Measurements from ENCODE around the gene MCF2L.
"Not testable (repeated sequence)": the region's sequence is repeated elsewhere in the genome, so short reads cannot be mapped to it uniquely, and the experiment has no call there.

Gene MCF2L

GRCh38 chr13:113095146-113096051 is 126.4 kb downstream of the MCF2L start:
- no peak for DNase-seq (ENCODE audit: low read depth)
- H3K4me3 ChIP-seq (ENCODE audit: control insufficient read depth, low read depth, low read length): no peak overlapping the region
- no peak for TF ChIP-seq CTCF (IDR thresholded peaks at IDR 0.05; ENCODE audit: control insufficient read depth, insufficient read depth, low read depth, low read length, missing control alignments)

GRCh38 chr13:113096052-113096744 is 127.2 kb downstream of the MCF2L start:
- H3K4me3 ChIP-seq (ENCODE audit: control insufficient read depth, low read depth, low read length): no peak overlapping the region
- DNase-seq (ENCODE audit: low read depth): no peak
- TF ChIP-seq CTCF (IDR thresholded peaks at IDR 0.05; ENCODE audit: control insufficient read depth, insufficient read depth, low read depth, low read length, missing control alignments): no peak

GRCh38 chr13:113096745-113097305 is 127.8 kb downstream of the MCF2L start:
- H3K4me3 ChIP-seq (ENCODE audit: control insufficient read depth, low read depth, low read length): no peak overlapping the region
- no peak for TF ChIP-seq CTCF (IDR thresholded peaks at IDR 0.05; ENCODE audit: control insufficient read depth, insufficient read depth, low read depth, low read length, missing control alignments)
- no peak for DNase-seq (ENCODE audit: low read depth)

- H3K4me3 ChIP-seq (ENCODE audit: control insufficient read depth, low read depth, low read length): no peak overlapping the region
- DNase-seq (ENCODE audit: low read depth): no peak
- TF ChIP-seq CTCF (IDR thresholded peaks at IDR 0.05; ENCODE audit: control insufficient read depth, insufficient read depth, low read depth, low read length, missing control alignments): no peak
Observed at GRCh38 chr13:113097651-113098050, 128.6 kb downstream of the MCF2L start.

GRCh38 chr13:113098162-113098732 is 129.2 kb downstream of the MCF2L start:
- no peak for TF ChIP-seq CTCF (IDR thresholded peaks at IDR 0.05; ENCODE audit: control insufficient read depth, insufficient read depth, low read depth, low read length, missing control alignments)
- DNase-seq (ENCODE audit: low read depth): no peak
- H3K4me3 ChIP-seq (ENCODE audit: control insufficient read depth, low read depth, low read length): no peak overlapping the region

GRCh38 chr13:113099142-113099541 is 130.1 kb downstream of the MCF2L start:
- no peak for TF ChIP-seq CTCF (IDR thresholded peaks at IDR 0.05; ENCODE audit: control insufficient read depth, insufficient read depth, low read depth, low read length, missing control alignments)
- no peak for DNase-seq (ENCODE audit: low read depth)
- H3K4me3 ChIP-seq (ENCODE audit: control insufficient read depth, low read depth, low read length): no peak overlapping the region

GRCh38 chr13:113102302-113102701 is 133.3 kb downstream of the MCF2L start:
- not testable (repeated sequence) for DNase-seq (ENCODE audit: low read depth); H3K4me3 ChIP-seq (ENCODE audit: control insufficient read depth, low read depth, low read length)
